Karpas-422 (cell line): Measurements from ENCODE around the gene FBXO9. TPM values are rescaled to one million over a fixed set of nuclear protein-coding genes. Genes with fewer than 3 reads are reported as not detected.

Source experiments
- DNase-seq: peaks from one replicate; pipeline ENCODE4 v3.0.0-alpha.2; 2015
- H2AFZ ChIP-seq: fragments of 200-600 bp; sonication (generic); 2 replicates; pipeline ENCODE4 v1.6.1; 2014; ENCODE audit warnings: antibody characterized with exemption, low read length, mixed read lengths
- H3K27ac ChIP-seq: fragments of 200-600 bp; sonication (generic); 2 replicates; pipeline ENCODE4 v1.5.1; 2014; ENCODE audit warnings: mild to moderate bottlenecking, low read length, moderate library complexity
- H3K27me3 ChIP-seq: fragments of 200-600 bp; sonication (generic); 2 replicates; pipeline ENCODE4 v1.6.1; 2014; ENCODE audit warnings: low read length, mixed read lengths
- H3K36me3 ChIP-seq: fragments of 200-600 bp; sonication (generic); 2 replicates; pipeline ENCODE4 v1.6.1; 2014; ENCODE audit warnings: low read length, mixed read lengths; ENCODE audit not compliant: insufficient read depth
- H3K4me1 ChIP-seq: fragments of 200-600 bp; sonication (generic); 2 replicates; pipeline ENCODE4 v1.6.1; 2014; ENCODE audit warnings: mild to moderate bottlenecking, low read length, mixed read lengths
- H3K4me2 ChIP-seq: fragments of 200-600 bp; sonication (generic); 2 replicates; pipeline ENCODE4 v1.6.1; 2014; ENCODE audit warnings: low read length, low read depth, mild to moderate bottlenecking; ENCODE audit not compliant: poor library complexity, severe bottlenecking
- H3K4me3 ChIP-seq: fragments of 200-600 bp; sonication (generic); 2 replicates; pipeline ENCODE4 v1.5.1; 2014; ENCODE audit warnings: mild to moderate bottlenecking, antibody characterized with exemption, low read length, mixed read lengths
- H3K79me2 ChIP-seq: fragments of 200-600 bp; sonication (generic); 2 replicates; pipeline ENCODE4 v1.6.1; 2014; ENCODE audit warnings: mild to moderate bottlenecking, low read length, mixed read lengths
- H3K9ac ChIP-seq: fragments of 200-600 bp; sonication (generic); 2 replicates; pipeline ENCODE4 v1.6.0; 2014; ENCODE audit warnings: low read length
- H3K9me2 ChIP-seq: fragments of 200-600 bp; sonication (generic), shearing (Covaris generic); replicated peaks from 2 replicates; pipeline ENCODE4 v1.6.0; 2014; ENCODE audit warnings: mild to moderate bottlenecking, low read length, moderate library complexity; ENCODE audit not compliant: insufficient read depth
- H3K9me3 ChIP-seq: fragments of 300-700, 200-600 bp; sonication (generic); 2 replicates; pipeline ENCODE4 v1.6.1; 2014; ENCODE audit warnings: low read length, mixed read lengths
- H4K20me1 ChIP-seq: fragments of 200-600 bp; sonication (generic); 2 replicates; pipeline ENCODE4 v1.6.1; 2014; ENCODE audit warnings: mild to moderate bottlenecking, antibody characterized with exemption, low read length, low read depth; ENCODE audit not compliant: insufficient read depth
- total RNA-seq: library from RNA; depleted of rRNA; stranded (reverse); fragments of >200 nt; shearing (Covaris generic); gene quantifications from 2 replicates; pipeline ENCODE4 v1.2.3, GENCODE V29; 2014; ENCODE audit warnings: low replicate concordance

FBXO9 gene
- total RNA-seq, 1 experiment from 2014 or later: 41.5 TPM

GRCh38 chr6:53064726-53065265, 408 bp upstream of the FBXO9 start:
- Histone ChIP-seq H3K9me3 (no peaks in the 10 kb centered on the region), H3K79me2 (peaks cover 44% of the 10 kb centered on the region)

GRCh38 chr6:53066077-53066417, 843 bp downstream of the FBXO9 start:
- Histone ChIP-seq H3K9me3 (no peaks in the 10 kb centered on the region), H3K4me3 (peak overlapping the region; percentile 95), H3K36me3 (peaks cover 3% of the 10 kb centered on the region; the same call in 1 of the 2 replicates), H3K4me2 (peak overlapping the region; percentile 71), H3K27me3 (no peaks in the 10 kb centered on the region), H3K79me2 (peaks cover 52% of the 10 kb centered on the region), H2AFZ (peak overlapping the region; percentile 65), H4K20me1 (peaks cover 6% of the 10 kb centered on the region; the same call in 1 of the 2 replicates), H3K9ac (peak overlapping the region; percentile 94), H3K4me1 (peaks cover 40% of the 10 kb centered on the region), H3K9me2 (no peaks in the 10 kb centered on the region), H3K27ac (peak overlapping the region; percentile 45; the same call in 1 of the 2 replicates)
- DNase-seq: peak; percentile 74

More at GRCh38 chr6:53064726-53065265, 408 bp upstream of the FBXO9 start:
- Histone ChIP-seq H3K27me3 (no peaks in the 10 kb centered on the region), H3K4me2 (peak overlapping the region; percentile 71), H3K36me3 (no peaks in the 10 kb centered on the region; the same call in 1 of the 2 replicates), H2AFZ (peak overlapping the region; percentile 65), H3K27ac (peak overlapping the region; percentile 59), H3K9me2 (no peaks in the 10 kb centered on the region), H4K20me1 (peaks cover 6% of the 10 kb centered on the region; the same call in 1 of the 2 replicates), H3K4me1 (peaks cover 46% of the 10 kb centered on the region), H3K4me3 (peak overlapping the region; percentile 95), H3K9ac (peak overlapping the region; percentile 94)
- DNase-seq: peak; percentile 98

- no peak overlapping the region for H2AFZ ChIP-seq
- no peaks in the 10 kb centered on the region for H3K27me3 ChIP-seq
- H3K4me2 ChIP-seq: peak overlapping the region; percentile 71
- peak overlapping the region; percentile 94 for H3K9ac ChIP-seq
- H3K9me3 ChIP-seq: no peaks in the 10 kb centered on the region
- H3K9me2 ChIP-seq: no peaks in the 10 kb centered on the region
- peaks cover 5% of the 10 kb centered on the region; the same call in 1 of the 2 replicates for H3K36me3 ChIP-seq
- H3K4me1 ChIP-seq: peaks cover 34% of the 10 kb centered on the region
- H3K4me3 ChIP-seq: peak overlapping the region; percentile 95
- H3K79me2 ChIP-seq: peaks cover 62% of the 10 kb centered on the region
- H4K20me1 ChIP-seq: peaks cover 6% of the 10 kb centered on the region; the same call in 1 of the 2 replicates
- DNase-seq: no peak
- H3K27ac ChIP-seq: peak overlapping the region; percentile 27
Measured at GRCh38 chr6:53066874-53067706, 1.9 kb downstream of the FBXO9 start.

- DNase-seq: peak; percentile 49
- Histone ChIP-seq H3K36me3 (peaks cover 5% of the 10 kb centered on the region; the same call in 1 of the 2 replicates), H3K4me1 (peaks cover 26% of the 10 kb centered on the region), H3K27ac (peak overlapping the region; percentile 27), H3K9me2 (no peaks in the 10 kb centered on the region), H3K79me2 (peaks cover 67% of the 10 kb centered on the region), H3K27me3 (no peaks in the 10 kb centered on the region), H3K9ac (peak overlapping the region; percentile 94; the same call in 1 of the 2 replicates), H4K20me1 (peaks cover 6% of the 10 kb centered on the region; the same call in 1 of the 2 replicates), H3K4me3 (peak overlapping the region; percentile 95; the same call in 1 of the 2 replicates), H3K4me2 (peak overlapping the region; percentile 71), H2AFZ (no peak overlapping the region), H3K9me3 (no peaks in the 10 kb centered on the region)
Measured at GRCh38 chr6:53067849-53068361, 2.7 kb downstream of the FBXO9 start.

GRCh38 chr6:53069427-53069826, 4.2 kb downstream of the FBXO9 start:
- no peak for DNase-seq
- no peak overlapping the region for H3K4me2 ChIP-seq
- peaks cover 6% of the 10 kb centered on the region; the same call in 1 of the 2 replicates for H4K20me1 ChIP-seq
- H3K9me2 ChIP-seq: no peaks in the 10 kb centered on the region
- H3K36me3 ChIP-seq: peaks cover 11% of the 10 kb centered on the region
- no peak overlapping the region for H3K4me3 ChIP-seq
- H2AFZ ChIP-seq: no peak overlapping the region
- peaks cover 70% of the 10 kb centered on the region for H3K79me2 ChIP-seq
- H3K9me3 ChIP-seq: no peaks in the 10 kb centered on the region
- peaks cover 24% of the 10 kb centered on the region for H3K4me1 ChIP-seq
- no peak overlapping the region for H3K27ac ChIP-seq
- no peaks in the 10 kb centered on the region for H3K27me3 ChIP-seq
- no peak overlapping the region for H3K9ac ChIP-seq

GRCh38 chr6:53070806-53071205, 5.6 kb downstream of the FBXO9 start:
- H3K36me3 ChIP-seq: peaks cover 16% of the 10 kb centered on the region
- H3K4me1 ChIP-seq: peaks cover 23% of the 10 kb centered on the region
- no peaks in the 10 kb centered on the region for H3K9me3 ChIP-seq
- H3K27me3 ChIP-seq: no peaks in the 10 kb centered on the region
- no peak overlapping the region for H3K4me3 ChIP-seq
- H2AFZ ChIP-seq: no peak overlapping the region
- no peaks in the 10 kb centered on the region for H3K9me2 ChIP-seq
- peaks cover 6% of the 10 kb centered on the region; the same call in 1 of the 2 replicates for H4K20me1 ChIP-seq
- no peak overlapping the region for H3K9ac ChIP-seq
- no peak overlapping the region for H3K27ac ChIP-seq
- no peak for DNase-seq
- H3K79me2 ChIP-seq: peaks cover 69% of the 10 kb centered on the region
- no peak overlapping the region for H3K4me2 ChIP-seq

GRCh38 chr6:53074347-53074746, 9.1 kb downstream of the FBXO9 start:
- Histone ChIP-seq H4K20me1 (no peaks in the 10 kb centered on the region), H3K9me2 (no peaks in the 10 kb centered on the region), H3K4me2 (no peak overlapping the region), H3K9me3 (no peaks in the 10 kb centered on the region), H3K36me3 (peaks cover 37% of the 10 kb centered on the region), H3K4me1 (no peaks in the 10 kb centered on the region; the same call in 1 of the 2 replicates), H3K27ac (no peak overlapping the region), H3K79me2 (peaks cover 34% of the 10 kb centered on the region), H2AFZ (no peak overlapping the region), H3K27me3 (no peaks in the 10 kb centered on the region), H3K4me3 (no peak overlapping the region), H3K9ac (no peak overlapping the region)
- DNase-seq: no peak

- Histone ChIP-seq H3K4me1 (no peaks in the 10 kb centered on the region; the same call in 1 of the 2 replicates), H4K20me1 (no peaks in the 10 kb centered on the region), H2AFZ (no peak overlapping the region), H3K9me2 (no peaks in the 10 kb centered on the region), H3K4me2 (no peak overlapping the region), H3K36me3 (peaks cover 64% of the 10 kb centered on the region), H3K9ac (no peak overlapping the region), H3K79me2 (peaks cover 3% of the 10 kb centered on the region; the same call in 1 of the 2 replicates), H3K27ac (no peak overlapping the region), H3K9me3 (no peaks in the 10 kb centered on the region), H3K4me3 (no peak overlapping the region), H3K27me3 (no peaks in the 10 kb centered on the region)
- DNase-seq: no peak
Measured at GRCh38 chr6:53080813-53081212, 15.6 kb downstream of the FBXO9 start.
